PC-3 (cell line): ENCODE measurements around the gene ZFHX3. TPM values are rescaled to one million over a fixed set of nuclear protein-coding genes. Genes with fewer than 3 reads are reported as not detected.

ENCODE experiments used
- ATAC-seq: fragments of 200-7000 bp; cut with Tn5 transposase; 2 replicates; pipeline ENCODE4 v1.9.1; 2020; ENCODE audit warnings: mild to moderate bottlenecking, moderate library complexity
- BruUV-seq: library from RNA; stranded (reverse); fragments of 400-500 nt; replicated peaks from 2 replicates; lab custom pipeline; 2021; lab: Mats Ljungman, UMichigan
- CTCF ChIA-PET: fragments of 300-600 bp; sonication (Branson Sonifier 250); formaldehyde crosslinking; loops from one replicate; lab custom pipeline; 2022; ENCODE audit warnings: antibody characterized with exemption; lab: Charles Lee
- POLR2A ChIA-PET: fragments of 300-600 bp; sonication (Branson Sonifier 250); formaldehyde crosslinking; loops from one replicate; lab custom pipeline; 2022; ENCODE audit warnings: antibody characterized with exemption; ENCODE audit not compliant: unreplicated experiment; lab: Charles Lee
- DNase-seq: peaks from one replicate; pipeline ENCODE4 v3.0.0-alpha.2; 2015
- H2AFZ ChIP-seq: fragments of 300-600 bp; sonication (generic); 2 replicates; pipeline ENCODE4 v1.6.0; 2016; ENCODE audit warnings: antibody characterized with exemption, low read length
- H3F3A ChIP-seq: fragments of 300-600 bp; sonication (generic); one replicate; pipeline ENCODE4 v1.6.0; 2017; ENCODE audit warnings: antibody characterized with exemption, low read length, control low read depth, mild to moderate bottlenecking; ENCODE audit not compliant: unreplicated experiment
- H3K27ac ChIP-seq: fragments of 300-600 bp; sonication (generic); 2 replicates; pipeline ENCODE4 v1.5.1; 2016; ENCODE audit warnings: mild to moderate bottlenecking, low read length
- H3K27me3 ChIP-seq: fragments of 300-600 bp; sonication (generic); 2 replicates; pipeline ENCODE4 v1.6.1; 2016; ENCODE audit warnings: low read length, mixed read lengths
- H3K36me3 ChIP-seq: fragments of 300-600 bp; sonication (generic); 2 replicates; pipeline ENCODE4 v1.6.1; 2016; ENCODE audit warnings: low read depth, mixed run types, low read length, mixed read lengths
- H3K4me1 ChIP-seq: fragments of 300-600 bp; sonication (generic); 2 replicates; pipeline ENCODE4 v1.5.1; 2016; ENCODE audit warnings: low read length; ENCODE audit not compliant: insufficient read depth
- H3K4me2 ChIP-seq: fragments of 300-600 bp; sonication (generic); 2 replicates; pipeline ENCODE4 v1.6.0; 2016; ENCODE audit warnings: low read length
- H3K4me3 ChIP-seq: fragments of 300-600 bp; sonication (generic); 2 replicates; pipeline ENCODE4 v1.5.1; 2016; ENCODE audit warnings: mild to moderate bottlenecking, low read length, mixed read lengths
- H3K79me2 ChIP-seq: fragments of 300-600 bp; sonication (generic); 2 replicates; pipeline ENCODE4 v1.6.1; 2017; ENCODE audit warnings: low read length, mixed read lengths
- H3K9ac ChIP-seq: fragments of 300-600 bp; sonication (generic); 2 replicates; pipeline ENCODE4 v1.6.0; 2016; ENCODE audit warnings: mild to moderate bottlenecking, low read length
- H3K9me2 ChIP-seq: fragments of 300-600 bp; sonication (generic); replicated peaks from 2 replicates; pipeline ENCODE4 v1.6.1; 2016; ENCODE audit warnings: mixed run types, low read length, mixed read lengths
- H3K9me3 ChIP-seq: fragments of 300-600 bp; sonication (generic); 2 replicates; pipeline ENCODE4 v1.6.1; 2016; ENCODE audit warnings: low read length, mixed read lengths
- H4K20me1 ChIP-seq: fragments of 300-600 bp; sonication (generic); 2 replicates; pipeline ENCODE4 v1.6.1; 2016; ENCODE audit warnings: low read length, mixed read lengths
- EZH2 ChIP-seq: fragments of 300-600 bp; sonication (generic); IDR thresholded peaks from one replicate; pipeline ENCODE4 v1.6.1; 2017; ENCODE audit warnings: antibody characterized with exemption, mild to moderate bottlenecking, low read length; ENCODE audit not compliant: unreplicated experiment
- EZH2phosphoT487 ChIP-seq: fragments of 300-600 bp; sonication (generic); IDR thresholded peaks from 2 replicates; pipeline ENCODE4 v1.6.1; 2018; ENCODE audit warnings: mild to moderate bottlenecking, antibody characterized with exemption, low read length, borderline replicate concordance
- intact Hi-C: fragments of 100-400 bp; cut with micrococcal nuclease; formaldehyde crosslinking; loops from 2 replicates; pipeline ENCODE4 v1.9.0; 2023
- total RNA-seq: library from RNA; depleted of rRNA; stranded (reverse); fragments of >200 nt; gene quantifications from 2 replicates; pipeline ENCODE4 v1.2.3, GENCODE V29; 2014
- TF ChIP-seq, protein P1 (sequence below): fragments of 300-600 bp; sonication (generic); conservative IDR thresholded peaks from 2 replicates; pipeline ENCODE4 v1.5.1; 2017; ENCODE audit warnings: antibody characterized with exemption, low read depth, mild to moderate bottlenecking, low read length

The ZFHX3 gene
- total RNA-seq, 1 experiment from 2014 or later = 3.5 TPM

DNA sequence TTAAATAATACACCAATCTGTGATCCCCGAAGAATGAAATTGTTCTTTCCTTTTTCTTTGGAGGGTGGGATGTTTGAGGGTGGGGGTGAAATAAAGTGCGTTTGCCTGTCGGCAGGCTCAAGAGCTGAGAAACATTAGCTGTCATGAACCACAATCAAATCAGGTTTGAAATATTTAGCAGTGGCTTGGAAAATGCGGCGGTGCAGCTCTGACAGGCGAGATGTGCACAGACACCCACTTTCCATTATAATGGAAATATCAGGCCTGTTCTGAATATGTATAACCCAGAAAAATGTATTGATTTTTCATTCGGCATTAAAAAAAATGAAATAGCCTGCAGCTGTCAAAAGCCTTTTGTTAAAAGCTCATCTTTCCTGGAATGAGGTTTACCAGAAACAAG, 212.8 kb downstream of the ZFHX3 start:
- Histone ChIP-seq H3K27ac (no peak overlapping the region), H3K4me3 (no peak overlapping the region), H3K36me3 (no peaks in the 10 kb centered on the region), H3K4me2 (no peak overlapping the region), H4K20me1 (no peaks in the 10 kb centered on the region), H3K9ac (no peak overlapping the region), H3K9me2 (no peaks in the 10 kb centered on the region), H3F3A (no peaks in the 10 kb centered on the region), H3K9me3 (no peaks in the 10 kb centered on the region), H3K79me2 (no peaks in the 10 kb centered on the region), H2AFZ (no peak overlapping the region), H3K27me3 (no peaks in the 10 kb centered on the region), H3K4me1 (peaks cover 5% of the 10 kb centered on the region; the same call in 1 of the 2 replicates)
- DNase-seq (no peak), ATAC-seq (no peak)
- TF ChIP-seq, protein P1, sequence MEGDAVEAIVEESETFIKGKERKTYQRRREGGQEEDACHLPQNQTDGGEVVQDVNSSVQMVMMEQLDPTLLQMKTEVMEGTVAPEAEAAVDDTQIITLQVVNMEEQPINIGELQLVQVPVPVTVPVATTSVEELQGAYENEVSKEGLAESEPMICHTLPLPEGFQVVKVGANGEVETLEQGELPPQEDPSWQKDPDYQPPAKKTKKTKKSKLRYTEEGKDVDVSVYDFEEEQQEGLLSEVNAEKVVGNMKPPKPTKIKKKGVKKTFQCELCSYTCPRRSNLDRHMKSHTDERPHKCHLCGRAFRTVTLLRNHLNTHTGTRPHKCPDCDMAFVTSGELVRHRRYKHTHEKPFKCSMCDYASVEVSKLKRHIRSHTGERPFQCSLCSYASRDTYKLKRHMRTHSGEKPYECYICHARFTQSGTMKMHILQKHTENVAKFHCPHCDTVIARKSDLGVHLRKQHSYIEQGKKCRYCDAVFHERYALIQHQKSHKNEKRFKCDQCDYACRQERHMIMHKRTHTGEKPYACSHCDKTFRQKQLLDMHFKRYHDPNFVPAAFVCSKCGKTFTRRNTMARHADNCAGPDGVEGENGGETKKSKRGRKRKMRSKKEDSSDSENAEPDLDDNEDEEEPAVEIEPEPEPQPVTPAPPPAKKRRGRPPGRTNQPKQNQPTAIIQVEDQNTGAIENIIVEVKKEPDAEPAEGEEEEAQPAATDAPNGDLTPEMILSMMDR = no peak
- TF ChIP-seq EZH2phosphoT487 (no peak), EZH2 (no peak)
- CTCF ChIA-PET = interaction anchor here (0.6 kb wide), 1 partner anchor 200 kb away, joined by 3 read pairs; no protein-coding TSS in a partner anchor
- no TSS peak for BruUV-seq
- intact Hi-C loops = loop anchor here (10.0 kb wide), 1 partner anchor 330 kb away; no protein-coding TSS in a partner anchor
- POLR2A ChIA-PET = no interaction called here

DNA sequence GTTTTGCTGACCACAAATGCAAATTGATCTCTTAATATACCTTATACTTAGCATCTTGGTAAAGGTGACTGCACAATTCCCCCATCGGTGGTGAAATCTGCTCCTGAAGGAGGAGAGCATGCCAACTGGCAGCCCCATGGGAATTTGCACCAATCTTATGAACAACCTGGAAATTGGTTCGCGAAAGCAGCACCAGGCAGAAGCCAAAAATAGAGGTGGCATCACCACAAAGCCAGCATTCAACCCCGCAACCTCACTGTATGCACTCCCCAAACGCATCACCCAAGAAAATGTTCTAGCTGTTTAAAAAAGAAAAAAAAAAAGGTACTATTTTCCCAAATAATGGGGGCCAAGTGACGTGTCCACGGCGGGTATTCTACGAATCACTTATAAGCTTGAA, 213.4 kb downstream of the ZFHX3 start:
- Histone ChIP-seq H3K27ac (no peak overlapping the region), H3K9me2 (no peaks in the 10 kb centered on the region), H3K9me3 (no peaks in the 10 kb centered on the region), H3K27me3 (no peaks in the 10 kb centered on the region), H2AFZ (no peak overlapping the region), H3F3A (no peaks in the 10 kb centered on the region), H3K79me2 (no peaks in the 10 kb centered on the region), H3K4me2 (no peak overlapping the region), H3K9ac (no peak overlapping the region), H4K20me1 (no peaks in the 10 kb centered on the region), H3K4me1 (peaks cover 5% of the 10 kb centered on the region; the same call in 1 of the 2 replicates), H3K36me3 (no peaks in the 10 kb centered on the region), H3K4me3 (no peak overlapping the region)
- ATAC-seq = no peak
- DNase-seq = no peak
- intact Hi-C loops = loop anchor here (10.0 kb wide), 1 partner anchor 330 kb away; no protein-coding TSS in a partner anchor
- TF ChIP-seq EZH2 (no peak), EZH2phosphoT487 (no peak)
- TF ChIP-seq, protein P1 = no peak
- CTCF ChIA-PET = interaction anchor here (0.6 to 0.7 kb wide), 2 partner anchors 199 to 235 kb away, joined by 3 read pairs; no protein-coding TSS in a partner anchor
- BruUV-seq = no TSS peak
- POLR2A ChIA-PET = no interaction called here

GRCh38 chr16:72833969-72834368, 214.0 kb downstream of the ZFHX3 start:
- TF ChIP-seq, protein P1 = no peak
- TF ChIP-seq EZH2phosphoT487 (no peak), EZH2 (no peak)
- ChIA-PET POLR2A (no interaction called here), CTCF (interaction anchor here (0.6 to 0.7 kb wide), 2 partner anchors 200 to 236 kb away, joined by 3 read pairs; no protein-coding TSS in a partner anchor)
- Histone ChIP-seq H2AFZ (no peak overlapping the region), H3K36me3 (no peaks in the 10 kb centered on the region), H4K20me1 (no peaks in the 10 kb centered on the region), H3K79me2 (no peaks in the 10 kb centered on the region), H3K27me3 (no peaks in the 10 kb centered on the region), H3K9ac (no peak overlapping the region), H3K4me2 (no peak overlapping the region), H3K4me1 (peaks cover 5% of the 10 kb centered on the region; the same call in 1 of the 2 replicates), H3F3A (no peaks in the 10 kb centered on the region), H3K9me2 (no peaks in the 10 kb centered on the region), H3K4me3 (no peak overlapping the region), H3K27ac (no peak overlapping the region), H3K9me3 (no peaks in the 10 kb centered on the region)
- ATAC-seq (no peak), DNase-seq (no peak)
- BruUV-seq = no TSS peak
- intact Hi-C loops = loop anchor here (10.0 kb wide), 1 partner anchor 329 kb away; no protein-coding TSS in a partner anchor
